ENCODE results near the gene ZNF423. TPM values are rescaled to one million over a fixed set of nuclear protein-coding genes. Genes with fewer than 3 reads are reported as not detected.

Gene ZNF423
- polyA plus RNA-seq, 4 donors: 0.54 to 10.3 (median 2.9) TPM; not detected in 1

DNA sequence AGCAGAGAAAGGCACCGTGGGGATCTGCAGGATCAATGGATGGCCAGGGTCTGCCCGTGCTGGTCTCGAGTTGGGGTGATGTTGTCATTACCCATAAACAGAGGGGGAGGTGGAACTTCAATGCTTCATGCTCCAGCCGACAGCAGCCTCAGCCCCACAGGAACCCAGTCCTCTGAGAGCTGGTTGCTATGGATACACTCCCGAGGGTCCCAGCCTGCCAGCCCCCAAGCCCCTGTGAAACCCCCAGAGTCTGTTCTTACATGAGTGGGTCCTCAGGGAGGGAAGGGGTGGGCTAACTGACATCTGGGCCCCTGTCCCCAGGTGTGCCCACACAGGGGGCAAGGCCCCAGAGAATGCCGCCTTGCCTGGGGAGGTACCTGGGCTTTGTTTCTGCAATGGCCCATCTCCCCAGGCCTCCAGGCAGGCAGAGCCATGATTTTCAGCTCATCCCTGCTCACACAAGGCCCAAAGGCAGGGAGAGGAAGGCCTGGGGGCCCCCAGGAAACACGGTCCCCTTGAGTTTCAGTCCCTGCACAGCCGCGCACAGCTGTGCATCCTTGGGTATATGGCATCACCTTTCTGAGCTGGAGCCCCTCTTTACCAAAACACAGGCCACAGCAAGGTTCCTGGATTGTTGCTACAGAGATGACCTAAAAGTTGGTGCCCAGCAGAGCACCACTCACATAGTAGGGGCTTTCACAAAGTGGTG is 223.7 kb downstream of the ZNF423 start:
- H3K9me3 ChIP-seq (ENCODE audit: control insufficient read depth in 2 of 2, insufficient read depth in 1 of 2, low read depth in 1 of 2, low read length in 1 of 2): peaks cover 0 to 13% of the 10 kb centered on the region in 2 donors
- no peak for FAIRE-seq
- WGBS, 3 donors: 66 to 75% (median 69%) methylated on average over 9 of the region's 9 CpGs

GRCh38 chr16:49631187-49632041 is 224.5 kb downstream of the ZNF423 start:
- no peak for FAIRE-seq
- peaks cover 0 to 38% (median 0%) of the 10 kb centered on the region in 3 donors for H3K36me3 ChIP-seq (ENCODE audit: control insufficient read depth in 3 of 3, insufficient read depth in 2 of 3, low read depth in 1 of 3, low read length in 3 of 3)
- no peaks in the 10 kb centered on the region for H3K27me3 ChIP-seq (ENCODE audit: control insufficient read depth in 3 of 3, insufficient read depth in 3 of 3, low read length in 3 of 3)
- no peak for DNase-seq
- H3K4me3 ChIP-seq (ENCODE audit: low read depth in 1 of 3, low read length in 3 of 3): no peak overlapping the region
- WGBS, 3 donors: 48 to 58% (median 49%) methylated on average over 5 of the region's 5 CpGs
- no peak overlapping the region for H3K27ac ChIP-seq (ENCODE audit: low read depth in 1 of 3, low read length in 2 of 3)
- H3K4me1 ChIP-seq (ENCODE audit: control insufficient read depth in 3 of 3, insufficient read depth in 2 of 3, low read depth in 1 of 3, low read length in 2 of 3): peaks cover 0 to 8% (median 0%) of the 10 kb centered on the region in 3 donors
- H3K9me3 ChIP-seq (ENCODE audit: control insufficient read depth in 2 of 2, insufficient read depth in 1 of 2, low read depth in 1 of 2, low read length in 1 of 2): peaks cover 0 to 13% of the 10 kb centered on the region in 2 donors

More for the DNA sequence above, 223.7 kb downstream of the ZNF423 start:
- Histone ChIP-seq H3K27me3 (ENCODE audit: control insufficient read depth in 3 of 3, insufficient read depth in 3 of 3, low read length in 3 of 3) (no peaks in the 10 kb centered on the region), H3K4me1 (ENCODE audit: control insufficient read depth in 3 of 3, insufficient read depth in 2 of 3, low read depth in 1 of 3, low read length in 2 of 3) (peaks cover 0 to 8% (median 0%) of the 10 kb centered on the region in 3 donors), H3K27ac (ENCODE audit: low read depth in 1 of 3, low read length in 2 of 3) (no peak overlapping the region), H3K4me3 (ENCODE audit: low read depth in 1 of 3, low read length in 3 of 3) (no peak overlapping the region), H3K36me3 (ENCODE audit: control insufficient read depth in 3 of 3, insufficient read depth in 2 of 3, low read depth in 1 of 3, low read length in 3 of 3) (peaks cover 0 to 46% (median 0%) of the 10 kb centered on the region in 3 donors)
- DNase-seq: no peak

DNA sequence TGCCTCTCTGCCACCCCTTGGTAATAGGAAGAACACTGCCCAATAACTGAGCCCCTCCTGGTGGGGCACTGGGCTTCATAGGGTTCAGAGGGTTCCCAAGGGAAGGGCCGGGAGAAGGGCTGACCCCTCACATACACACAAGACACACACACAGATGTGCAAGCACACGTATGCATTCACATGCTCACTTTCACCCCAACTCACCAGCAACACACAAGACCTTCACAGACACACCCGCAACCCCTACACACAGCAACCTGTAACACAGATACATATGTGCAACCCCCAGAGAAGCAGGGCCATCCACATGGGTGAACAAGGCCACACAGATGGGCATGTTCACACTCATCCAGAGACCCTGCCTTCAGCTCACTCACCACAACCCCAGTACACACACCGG is 225.1 kb downstream of the ZNF423 start:
- DNase-seq (no peak), FAIRE-seq (no peak)
- H3K27ac ChIP-seq (ENCODE audit: low read depth in 1 of 3, low read length in 2 of 3): no peak overlapping the region
- peaks cover 0 to 8% (median 0%) of the 10 kb centered on the region in 3 donors for H3K4me1 ChIP-seq (ENCODE audit: control insufficient read depth in 3 of 3, insufficient read depth in 2 of 3, low read depth in 1 of 3, low read length in 2 of 3)
- H3K27me3 ChIP-seq (ENCODE audit: control insufficient read depth in 3 of 3, insufficient read depth in 3 of 3, low read length in 3 of 3): no peaks in the 10 kb centered on the region
- H3K4me3 ChIP-seq (ENCODE audit: low read depth in 1 of 3, low read length in 3 of 3): no peak overlapping the region
- H3K36me3 ChIP-seq (ENCODE audit: control insufficient read depth in 3 of 3, insufficient read depth in 2 of 3, low read depth in 1 of 3, low read length in 3 of 3): peaks cover 0 to 32% (median 0%) of the 10 kb centered on the region in 3 donors
- peaks cover 0 to 13% of the 10 kb centered on the region in 2 donors for H3K9me3 ChIP-seq (ENCODE audit: control insufficient read depth in 2 of 2, insufficient read depth in 1 of 2, low read depth in 1 of 2, low read length in 1 of 2)
- 85 to 92% (median 88%) methylated on average over 4 of the region's 4 CpGs for WGBS, 3 donors

DNA sequence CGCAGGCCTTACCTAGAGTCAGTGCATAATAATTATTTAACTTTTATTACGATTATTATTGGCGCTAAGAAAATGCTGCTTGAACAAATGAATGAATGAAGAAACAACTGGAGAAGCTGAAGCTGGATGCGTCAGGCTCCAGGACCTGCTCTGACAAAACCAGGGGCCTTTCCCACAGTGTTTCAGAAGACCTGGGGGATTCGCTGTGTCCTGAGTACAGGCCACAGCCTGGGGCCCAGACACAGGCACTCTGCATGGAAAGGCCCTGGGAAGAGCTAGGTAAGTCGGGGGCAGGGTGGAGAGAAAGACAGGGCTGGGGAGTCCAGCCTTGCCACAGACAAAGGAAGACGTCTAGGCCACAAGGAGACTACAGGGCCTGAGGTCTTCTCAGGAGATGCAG is 226.1 kb downstream of the ZNF423 start:
- H3K36me3 ChIP-seq (ENCODE audit: control insufficient read depth in 3 of 3, insufficient read depth in 2 of 3, low read depth in 1 of 3, low read length in 3 of 3): peaks cover 0 to 27% (median 0%) of the 10 kb centered on the region in 3 donors
- no peaks in the 10 kb centered on the region for H3K27me3 ChIP-seq (ENCODE audit: control insufficient read depth in 3 of 3, insufficient read depth in 3 of 3, low read length in 3 of 3)
- no peak for DNase-seq
- H3K27ac ChIP-seq (ENCODE audit: low read depth in 1 of 3, low read length in 2 of 3): no peak overlapping the region
- 87 to 93% (median 91%) methylated on average over 7 of the region's 7 CpGs for WGBS, 3 donors
- H3K9me3 ChIP-seq (ENCODE audit: control insufficient read depth in 2 of 2, insufficient read depth in 1 of 2, low read depth in 1 of 2, low read length in 1 of 2): peaks cover 0 to 13% of the 10 kb centered on the region in 2 donors
- no peak overlapping the region for H3K4me3 ChIP-seq (ENCODE audit: low read depth in 1 of 3, low read length in 3 of 3)
- no peak for FAIRE-seq
- H3K4me1 ChIP-seq (ENCODE audit: control insufficient read depth in 3 of 3, insufficient read depth in 2 of 3, low read depth in 1 of 3, low read length in 2 of 3): peaks cover 0 to 8% (median 0%) of the 10 kb centered on the region in 3 donors

- Histone ChIP-seq H3K4me3 (ENCODE audit: low read depth in 1 of 3, low read length in 3 of 3) (no peak overlapping the region), H3K9me3 (ENCODE audit: control insufficient read depth in 2 of 2, insufficient read depth in 1 of 2, low read depth in 1 of 2, low read length in 1 of 2) (peaks cover 0 to 13% of the 10 kb centered on the region in 2 donors), H3K27me3 (ENCODE audit: control insufficient read depth in 3 of 3, insufficient read depth in 3 of 3, low read length in 3 of 3) (no peaks in the 10 kb centered on the region), H3K36me3 (ENCODE audit: control insufficient read depth in 3 of 3, insufficient read depth in 2 of 3, low read depth in 1 of 3, low read length in 3 of 3) (peaks cover 0 to 17% (median 0%) of the 10 kb centered on the region in 3 donors), H3K27ac (ENCODE audit: low read depth in 1 of 3, low read length in 2 of 3) (no peak overlapping the region), H3K4me1 (ENCODE audit: control insufficient read depth in 3 of 3, insufficient read depth in 2 of 3, low read depth in 1 of 3, low read length in 2 of 3) (peaks cover 0 to 8% (median 0%) of the 10 kb centered on the region in 3 donors)
- DNase-seq: no peak
- FAIRE-seq: no peak
- 79 to 91% (median 87%) methylated on average over 3 of the region's 3 CpGs for WGBS, 3 donors
These were observed 227.8 kb downstream of the ZNF423 start for GRCh38 chr16:49628148-49628547.

- Histone ChIP-seq H3K9me3 (ENCODE audit: control insufficient read depth in 2 of 2, insufficient read depth in 1 of 2, low read depth in 1 of 2, low read length in 1 of 2) (peaks cover 0 to 13% of the 10 kb centered on the region in 2 donors), H3K36me3 (ENCODE audit: control insufficient read depth in 3 of 3, insufficient read depth in 2 of 3, low read depth in 1 of 3, low read length in 3 of 3) (peaks cover 0 to 16% (median 0%) of the 10 kb centered on the region in 3 donors), H3K4me3 (ENCODE audit: low read depth in 1 of 3, low read length in 3 of 3) (no peak overlapping the region), H3K27ac (ENCODE audit: low read depth in 1 of 3, low read length in 2 of 3) (no peak overlapping the region), H3K27me3 (ENCODE audit: control insufficient read depth in 3 of 3, insufficient read depth in 3 of 3, low read length in 3 of 3) (no peaks in the 10 kb centered on the region), H3K4me1 (ENCODE audit: control insufficient read depth in 3 of 3, insufficient read depth in 2 of 3, low read depth in 1 of 3, low read length in 2 of 3) (peaks cover 0 to 7% (median 0%) of the 10 kb centered on the region in 3 donors)
- 67 to 79% (median 79%) methylated on average over 3 of the region's 3 CpGs for WGBS, 3 donors
- FAIRE-seq (no peak), DNase-seq (no peak)
These were observed 230.4 kb downstream of the ZNF423 start for GRCh38 chr16:49625311-49626065.

DNA sequence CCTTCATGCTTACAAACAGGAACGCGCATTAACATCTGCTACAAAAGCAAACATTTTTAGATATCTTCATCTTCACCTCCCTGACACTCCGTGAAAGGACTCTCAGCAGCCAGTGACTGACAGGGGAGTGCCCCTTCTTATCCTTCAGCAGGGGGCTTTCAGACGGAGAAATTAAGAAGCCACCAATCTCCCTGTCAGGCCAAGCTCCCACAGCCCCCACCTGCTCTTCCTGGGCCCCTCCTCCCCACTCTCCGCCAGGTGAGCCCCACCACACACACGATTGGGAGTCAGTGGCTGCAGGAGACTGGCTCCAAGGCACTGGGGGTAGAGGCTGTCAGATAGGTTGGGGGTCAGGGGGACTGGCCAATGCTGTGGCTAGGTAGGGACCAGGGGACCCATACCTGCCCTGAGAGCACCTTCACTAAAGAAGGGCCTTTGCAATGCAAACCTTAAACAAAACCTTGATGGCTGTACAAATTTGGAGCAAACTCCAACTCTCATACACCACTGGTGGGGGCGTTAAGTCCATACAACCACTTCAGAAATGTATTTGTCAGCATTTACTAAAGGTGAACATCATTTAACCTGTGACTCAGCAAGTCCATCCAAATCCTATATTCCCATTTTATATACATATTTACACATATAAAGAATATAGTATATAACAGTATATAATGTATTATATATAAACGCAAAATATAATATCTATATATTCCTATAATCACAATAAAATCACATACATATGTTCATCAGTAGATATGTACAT is 232.2 kb downstream of the ZNF423 start:
- no peak for DNase-seq
- H3K4me3 ChIP-seq (ENCODE audit: low read depth in 1 of 3, low read length in 3 of 3): no peak overlapping the region
- H3K36me3 ChIP-seq (ENCODE audit: control insufficient read depth in 3 of 3, insufficient read depth in 2 of 3, low read depth in 1 of 3, low read length in 3 of 3): peaks cover 0 to 13% (median 0%) of the 10 kb centered on the region in 3 donors
- peaks cover 0 to 3% of the 10 kb centered on the region in 2 donors for H3K9me3 ChIP-seq (ENCODE audit: control insufficient read depth in 2 of 2, insufficient read depth in 1 of 2, low read depth in 1 of 2, low read length in 1 of 2)
- H3K27ac ChIP-seq (ENCODE audit: low read depth in 1 of 3, low read length in 2 of 3): no peak overlapping the region
- no peak for FAIRE-seq
- H3K4me1 ChIP-seq (ENCODE audit: control insufficient read depth in 3 of 3, insufficient read depth in 2 of 3, low read depth in 1 of 3, low read length in 2 of 3): peaks cover 0 to 24% (median 0%) of the 10 kb centered on the region in 3 donors
- WGBS, 3 donors: 67 to 78% (median 77%) methylated on average over 8 of the region's 8 CpGs
- H3K27me3 ChIP-seq (ENCODE audit: control insufficient read depth in 3 of 3, insufficient read depth in 3 of 3, low read length in 3 of 3): no peaks in the 10 kb centered on the region

Measured in small intestine (tissue), 7 donors.